Hepatocyte (in vitro differentiated cells): Measurements from ENCODE around the gene DOCK4. TPM values are rescaled to one million over a fixed set of nuclear protein-coding genes. Genes with fewer than 3 reads are reported as not detected.

Experiments used
- DNase-seq: peaks from one replicate; pipeline ENCODE4 v3.0.0-alpha.2; 2016; ENCODE audit warnings: low spot score
- H2AFZ ChIP-seq: fragments of 200-600 bp; sonication (generic); 2 replicates; pipeline ENCODE4 v1.6.0; 2016; ENCODE audit warnings: antibody characterized with exemption, mild to moderate bottlenecking
- H3K27ac ChIP-seq: fragments of 200-600 bp; sonication (generic); 2 replicates; pipeline ENCODE4 v1.5.1; 2016; ENCODE audit warnings: mild to moderate bottlenecking
- H3K27me3 ChIP-seq: fragments of 200-600 bp; sonication (generic); 2 replicates; pipeline ENCODE4 v1.6.1; 2016
- H3K36me3 ChIP-seq: fragments of 200-600 bp; sonication (generic); replicated peaks from 2 replicates; pipeline ENCODE4 v1.5.1; 2016; ENCODE audit warnings: low read depth; ENCODE audit not compliant: insufficient read depth
- H3K4me1 ChIP-seq: fragments of 200-600 bp; sonication (generic); 2 replicates; pipeline ENCODE4 v1.5.1; 2016; ENCODE audit warnings: mild to moderate bottlenecking, moderate library complexity; ENCODE audit not compliant: insufficient read depth
- H3K4me2 ChIP-seq: fragments of 200-600 bp; sonication (generic); 2 replicates; pipeline ENCODE4 v1.6.0; 2016
- H3K4me3 ChIP-seq: fragments of 200-600 bp; sonication (generic); 2 replicates; pipeline ENCODE4 v1.5.1; 2016; ENCODE audit warnings: mild to moderate bottlenecking
- H3K79me2 ChIP-seq: fragments of 200-600 bp; sonication (generic); 2 replicates; pipeline ENCODE4 v1.6.0; 2017; ENCODE audit warnings: mild to moderate bottlenecking
- H3K9me2 ChIP-seq: fragments of 200-600 bp; sonication (generic); replicated peaks from 2 replicates; pipeline ENCODE4 v1.6.0; 2017; ENCODE audit warnings: mild to moderate bottlenecking; ENCODE audit not compliant: insufficient read depth
- H3K9me3 ChIP-seq: fragments of 200-600 bp; sonication (generic); 2 replicates; pipeline ENCODE4 v1.5.1; 2016; ENCODE audit warnings: low read depth, mild to moderate bottlenecking
- H4K20me1 ChIP-seq: fragments of 200-600 bp; sonication (generic); 2 replicates; pipeline ENCODE4 v1.6.0; 2016; ENCODE audit warnings: mild to moderate bottlenecking; ENCODE audit not compliant: insufficient read depth, poor library complexity, severe bottlenecking
- EZH2 ChIP-seq: fragments of 200-600 bp; sonication (generic); IDR thresholded peaks from 2 replicates; pipeline ENCODE4 v1.6.1; 2016; ENCODE audit warnings: antibody characterized with exemption, mild to moderate bottlenecking, borderline replicate concordance
- EZH2phosphoT487 ChIP-seq: fragments of 200-600 bp; sonication (generic); IDR thresholded peaks from one replicate; pipeline ENCODE4 v1.6.1; 2018; ENCODE audit warnings: antibody characterized with exemption, mild to moderate bottlenecking, low read depth, moderate library complexity; ENCODE audit not compliant: unreplicated experiment, severe bottlenecking
- WGBS: methylation state at CpG from one replicate; pipeline ENCODE4 v1.1.6; 2016; ENCODE audit warnings: low lambda C conversion rate; ENCODE audit errors: missing lambda C conversion rate; 5-methylcytosine and 5-hydroxymethylcytosine counted together
- polyA plus RNA-seq: library from polyadenylated mRNA; unstranded; fragments of >200 nt; fragmentation: Nextera tagmentation; extraction: Ambion mirVana; gene quantifications from 2 replicates; pipeline ENCODE4 v1.2.1, GENCODE V29; 2016
- total RNA-seq: library from RNA; depleted of rRNA; stranded (reverse); fragments of >200 nt; gene quantifications from 2 replicates; pipeline ENCODE4 v1.2.3, GENCODE V29; 2014
- TF ChIP-seq, protein P1 (sequence below): fragments of 200-600 bp; sonication (generic); IDR thresholded peaks from 2 replicates; pipeline ENCODE4 v1.5.1; 2016; ENCODE audit warnings: antibody characterized with exemption, mild to moderate bottlenecking; ENCODE audit not compliant: poor library complexity

Gene DOCK4
- total and polyA plus RNA-seq, 2 experiments from 2014 or later: 4.4 to 22.9 TPM

DNA sequence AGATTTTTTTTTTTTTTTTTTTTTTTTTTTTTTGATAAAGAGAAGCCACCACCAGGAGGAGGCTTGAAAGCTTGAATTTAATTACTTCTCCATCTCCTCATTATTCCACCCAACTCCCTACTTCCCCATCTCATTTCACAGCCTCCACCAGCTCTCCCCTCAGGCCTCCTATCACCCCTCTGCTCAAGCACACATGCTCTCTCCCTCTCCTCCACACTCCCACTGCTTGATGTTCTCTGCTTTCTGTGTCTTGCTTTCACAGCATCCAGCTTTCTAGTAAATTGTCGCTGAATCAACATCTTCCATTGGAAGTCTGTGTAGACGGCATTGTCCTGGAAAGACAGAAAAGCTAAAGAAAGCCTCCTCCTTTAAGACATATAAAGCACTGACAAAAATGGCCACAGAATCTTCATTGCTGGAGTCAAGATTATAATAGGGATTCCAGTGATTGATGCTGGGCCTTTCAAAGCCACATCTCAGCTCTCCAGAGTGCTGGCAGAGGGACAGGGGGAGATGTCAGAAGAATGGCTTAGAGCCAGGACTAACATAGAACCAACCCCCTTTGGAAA is 58.3 kb downstream of the DOCK4 start:
- WGBS: 86% methylated on average over 2 of the region's 2 CpGs

DNA sequence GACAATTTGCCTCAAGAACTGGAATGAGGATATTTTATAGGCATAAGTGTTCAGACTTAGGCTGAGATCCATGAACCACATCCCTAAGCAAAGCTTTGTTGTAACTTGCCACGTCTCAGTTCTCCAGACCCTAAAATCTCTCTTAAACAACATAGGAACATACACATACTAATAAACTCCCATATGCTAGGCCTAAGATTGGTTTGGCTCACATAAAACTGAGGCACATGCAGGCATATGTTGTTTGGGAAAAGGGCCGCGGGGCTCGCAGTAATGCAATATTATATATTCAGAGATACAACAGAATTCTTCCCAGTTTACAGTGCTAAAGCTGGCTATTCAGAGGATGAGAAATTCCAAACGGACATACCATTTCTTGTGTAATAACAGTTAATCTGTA is 61.0 kb downstream of the DOCK4 start:
- no peak overlapping the region for H3K4me3 ChIP-seq
- no peak overlapping the region for H2AFZ ChIP-seq
- no peaks in the 10 kb centered on the region for H3K4me1 ChIP-seq
- TF ChIP-seq, protein P1, sequence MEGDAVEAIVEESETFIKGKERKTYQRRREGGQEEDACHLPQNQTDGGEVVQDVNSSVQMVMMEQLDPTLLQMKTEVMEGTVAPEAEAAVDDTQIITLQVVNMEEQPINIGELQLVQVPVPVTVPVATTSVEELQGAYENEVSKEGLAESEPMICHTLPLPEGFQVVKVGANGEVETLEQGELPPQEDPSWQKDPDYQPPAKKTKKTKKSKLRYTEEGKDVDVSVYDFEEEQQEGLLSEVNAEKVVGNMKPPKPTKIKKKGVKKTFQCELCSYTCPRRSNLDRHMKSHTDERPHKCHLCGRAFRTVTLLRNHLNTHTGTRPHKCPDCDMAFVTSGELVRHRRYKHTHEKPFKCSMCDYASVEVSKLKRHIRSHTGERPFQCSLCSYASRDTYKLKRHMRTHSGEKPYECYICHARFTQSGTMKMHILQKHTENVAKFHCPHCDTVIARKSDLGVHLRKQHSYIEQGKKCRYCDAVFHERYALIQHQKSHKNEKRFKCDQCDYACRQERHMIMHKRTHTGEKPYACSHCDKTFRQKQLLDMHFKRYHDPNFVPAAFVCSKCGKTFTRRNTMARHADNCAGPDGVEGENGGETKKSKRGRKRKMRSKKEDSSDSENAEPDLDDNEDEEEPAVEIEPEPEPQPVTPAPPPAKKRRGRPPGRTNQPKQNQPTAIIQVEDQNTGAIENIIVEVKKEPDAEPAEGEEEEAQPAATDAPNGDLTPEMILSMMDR: no peak
- 65% methylated on average over 5 of the region's 5 CpGs for WGBS
- no peaks in the 10 kb centered on the region for H3K27me3 ChIP-seq
- no peaks in the 10 kb centered on the region for H4K20me1 ChIP-seq
- H3K9me3 ChIP-seq: no peaks in the 10 kb centered on the region
- peaks cover 28% of the 10 kb centered on the region for H3K79me2 ChIP-seq
- no peaks in the 10 kb centered on the region for H3K36me3 ChIP-seq
- no peaks in the 10 kb centered on the region for H3K9me2 ChIP-seq
- no peak overlapping the region for H3K27ac ChIP-seq
- no peak for DNase-seq
- H3K4me2 ChIP-seq: no peak overlapping the region

More for the DNA sequence above, 58.3 kb downstream of the DOCK4 start:
- TF ChIP-seq EZH2 (no peak), EZH2phosphoT487 (no peak)
- TF ChIP-seq, protein P1: no peak
- Histone ChIP-seq H3K36me3 (no peaks in the 10 kb centered on the region), H3K27ac (no peak overlapping the region), H3K4me2 (no peak overlapping the region), H3K4me3 (no peak overlapping the region), H3K9me3 (no peaks in the 10 kb centered on the region), H4K20me1 (no peaks in the 10 kb centered on the region), H3K79me2 (peaks cover 21% of the 10 kb centered on the region), H2AFZ (no peak overlapping the region), H3K27me3 (no peaks in the 10 kb centered on the region), H3K9me2 (no peaks in the 10 kb centered on the region), H3K4me1 (peaks cover 6% of the 10 kb centered on the region)
- no peak for DNase-seq

DNA sequence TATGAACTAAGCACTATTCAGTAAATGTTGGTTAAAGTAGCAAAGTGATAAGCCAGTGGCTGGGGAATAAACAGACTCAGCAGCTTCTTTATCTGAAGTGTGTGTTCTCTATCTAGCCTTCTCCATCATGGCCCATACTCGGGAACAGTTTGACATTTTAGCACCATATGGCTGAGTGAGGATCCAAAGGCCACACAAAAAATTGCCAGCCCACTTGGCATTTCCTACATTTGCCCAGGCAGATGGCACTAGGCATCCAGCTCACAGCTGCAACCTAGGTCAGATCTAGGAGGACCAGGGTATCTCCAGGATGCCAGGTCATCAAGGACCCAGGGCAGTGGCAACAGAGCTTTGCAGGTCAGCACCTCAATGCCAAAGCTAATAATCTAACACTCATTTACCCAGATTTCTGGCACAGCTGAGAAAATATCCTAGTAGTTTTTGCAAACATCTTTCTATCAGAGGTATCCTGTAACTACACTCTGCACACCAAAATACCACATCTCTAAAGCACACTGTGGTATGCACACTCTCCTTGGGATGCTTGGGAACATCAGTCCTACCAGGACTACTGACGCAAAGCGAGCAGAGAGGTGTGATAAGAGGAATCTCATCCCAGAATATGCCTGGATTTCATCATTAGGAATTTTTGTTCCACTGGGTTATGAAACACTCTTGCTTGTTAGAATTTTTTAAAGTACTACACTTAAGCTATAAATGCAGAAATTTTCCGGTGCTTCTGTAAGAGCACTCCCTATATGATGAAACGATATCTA is 61.7 kb downstream of the DOCK4 start:
- no peak for TF ChIP-seq EZH2
- no peak for TF ChIP-seq EZH2phosphoT487
- TF ChIP-seq, protein P1: no peak
- Histone ChIP-seq H3K4me1 (no peaks in the 10 kb centered on the region), H3K4me2 (no peak overlapping the region), H3K36me3 (no peaks in the 10 kb centered on the region), H3K27me3 (no peaks in the 10 kb centered on the region), H3K79me2 (peaks cover 30% of the 10 kb centered on the region), H3K9me3 (no peaks in the 10 kb centered on the region), H4K20me1 (no peaks in the 10 kb centered on the region), H2AFZ (no peak overlapping the region), H3K27ac (no peak overlapping the region), H3K9me2 (no peaks in the 10 kb centered on the region), H3K4me3 (no peak overlapping the region)
- DNase-seq: no peak
- 79% methylated on average over 5 of the region's 5 CpGs for WGBS
